Breast epithelium (tissue), 4 donors: ENCODE results near the gene FOXN3. TPM values are rescaled to one million over a fixed set of nuclear protein-coding genes. Genes with fewer than 3 reads are reported as not detected.

Experiments
- DNase-seq, 2 donors: peaks; one replicate each; pipeline ENCODE4 v3.0.0-alpha.2; 2019; ENCODE audit warnings: low spot score in 2 of 2
- H3K27ac ChIP-seq, 2 donors: fragments of 200-600 bp; sonication (generic) in 1 of 2; one replicate each; pipeline ENCODE4 v1.5.1; 2016 to 2019; ENCODE audit warnings: mild to moderate bottlenecking in 1 of 2
- H3K27me3 ChIP-seq, 2 donors: fragments of 200-600 bp; sonication (generic) in 1 of 2; one replicate each; pipeline versions ENCODE4 v1.5.1 to v1.6.0; 2017 to 2019; ENCODE audit warnings: control low read depth in 1 of 2, mild to moderate bottlenecking in 1 of 2
- H3K36me3 ChIP-seq: fragments of 200-600 bp; one replicate; pipeline ENCODE4 v1.5.1; 2019
- H3K4me1 ChIP-seq, 2 donors: fragments of 200-600 bp; sonication (generic); one replicate each; pipeline ENCODE4 v1.5.1; 2016 to 2019; ENCODE audit warnings: control low read depth in 1 of 2
- H3K4me3 ChIP-seq, 3 donors: fragments of 200-600 bp; sonication (generic); 1 replicate in 2 of 3; 2 replicates in 1 of 3; pipeline ENCODE4 v1.5.1; 2016 to 2019; ENCODE audit warnings: mild to moderate bottlenecking in 3 of 3, moderate library complexity in 2 of 3
- H3K9me3 ChIP-seq, 2 donors: fragments of 200-600 bp; sonication (generic) in 1 of 2; one replicate each; pipeline ENCODE4 v1.5.1; 2016 to 2019; ENCODE audit warnings: control low read depth in 1 of 2
- CTCF ChIP-seq, 3 donors: fragments of 450-650 bp; IDR thresholded peaks; one replicate each; pipeline ENCODE4 v1.5.1; 2016 to 2017; ENCODE audit warnings: antibody characterized with exemption in 3 of 3, mild to moderate bottlenecking in 3 of 3, moderate library complexity in 3 of 3
- POLR2A ChIP-seq: fragments of 450-650 bp; IDR thresholded peaks from one replicate; pipeline ENCODE4 v1.6.1; 2016; ENCODE audit warnings: antibody characterized with exemption, mild to moderate bottlenecking, moderate library complexity
- POLR2AphosphoS5 ChIP-seq, 3 donors: sonication (generic); formaldehyde crosslinking; IDR thresholded peaks; one replicate each; pipeline ENCODE4 v1.6.1; 2017; ENCODE audit warnings: antibody characterized with exemption in 3 of 3
- intact Hi-C: fragments of 100-400 bp; cut with DNase I; formaldehyde crosslinking; loops from one replicate; pipeline ENCODE4 v1.15.1; 2023; ENCODE audit warnings: low total_unique reads
- total RNA-seq, 3 donors: library from RNA; depleted of rRNA; stranded (reverse); fragments of >200 nt; gene quantifications; one replicate each; pipeline ENCODE4 v1.1.0, GENCODE V29; 2016

The FOXN3 gene
- total RNA-seq, 3 donors from 2014 or later = 70.7 to 180 (median 80.3) TPM

GRCh38 chr14:89307409-89307808, 109.6 kb downstream of the FOXN3 start:
- H3K36me3 ChIP-seq = no peaks in the 10 kb centered on the region
- no peak for DNase-seq
- peaks cover 0 to 3% of the 10 kb centered on the region in 2 donors for H3K4me1 ChIP-seq
- intact Hi-C loops = no loop called here
- H3K27ac ChIP-seq = peak overlapping the region in 1 of 2 donors; percentile 9
- H3K9me3 ChIP-seq = no peaks in the 10 kb centered on the region
- no peaks in the 10 kb centered on the region for H3K27me3 ChIP-seq
- H3K4me3 ChIP-seq = no peak overlapping the region
- TF ChIP-seq CTCF (IDR thresholded peaks at IDR 0.05) = no peak
- TF ChIP-seq POLR2AphosphoS5 (IDR thresholded peaks at IDR 0.05) = no peak
- TF ChIP-seq POLR2A = no peak

- DNase-seq = no peak
- Histone ChIP-seq H3K9me3 (no peaks in the 10 kb centered on the region), H3K27me3 (no peaks in the 10 kb centered on the region), H3K4me1 (peaks cover 0 to 3% of the 10 kb centered on the region in 2 donors), H3K36me3 (no peaks in the 10 kb centered on the region), H3K27ac (peak overlapping the region; percentile 76 to 88), H3K4me3 (peak overlapping the region in 1 of 3 donors; percentile 7)
- TF ChIP-seq POLR2AphosphoS5 (IDR thresholded peaks at IDR 0.05) (peak in 1 of 3 donors; percentile 8), CTCF (IDR thresholded peaks at IDR 0.05) (no peak)
- intact Hi-C loops = no loop called here
Measured at GRCh38 chr14:89304972-89305703, 111.9 kb downstream of the FOXN3 start.

- Histone ChIP-seq H3K36me3 (no peaks in the 10 kb centered on the region), H3K4me1 (peaks cover 0 to 3% of the 10 kb centered on the region in 2 donors), H3K27me3 (no peaks in the 10 kb centered on the region), H3K9me3 (no peaks in the 10 kb centered on the region), H3K27ac (peak overlapping the region; percentile 76 to 88), H3K4me3 (peak overlapping the region in 1 of 3 donors; percentile 42)
- no peak for TF ChIP-seq POLR2AphosphoS5 (IDR thresholded peaks at IDR 0.05)
- TF ChIP-seq POLR2A = no peak
- TF ChIP-seq CTCF (IDR thresholded peaks at IDR 0.05) = no peak
- DNase-seq = no peak
- intact Hi-C loops = no loop called here
Measured at GRCh38 chr14:89304561-89304960, 112.5 kb downstream of the FOXN3 start.

GRCh38 chr14:89303456-89304435, 113.3 kb downstream of the FOXN3 start:
- Histone ChIP-seq H3K4me1 (peaks cover 0 to 3% of the 10 kb centered on the region in 2 donors), H3K27ac (peak overlapping the region; percentile 76 to 88), H3K9me3 (no peaks in the 10 kb centered on the region), H3K27me3 (no peaks in the 10 kb centered on the region), H3K4me3 (peak overlapping the region in 1 of 3 donors; percentile 42), H3K36me3 (no peaks in the 10 kb centered on the region)
- peak in 1 of 2 donors; percentile 18 for DNase-seq
- TF ChIP-seq CTCF (IDR thresholded peaks at IDR 0.05) = no peak
- TF ChIP-seq POLR2A = no peak
- TF ChIP-seq POLR2AphosphoS5 (IDR thresholded peaks at IDR 0.05) = peak in 1 of 3 donors; percentile 48
- intact Hi-C loops = loop anchor here (2.0 kb wide), 1 partner anchor 73 kb away; no protein-coding TSS in a partner anchor
